CD4-positive, alpha-beta T cell (primary cell): ENCODE measurements around the gene VIPR2. TPM values are rescaled to one million over a fixed set of nuclear protein-coding genes. Genes with fewer than 3 reads are reported as not detected.
"Not testable (repeated sequence)": the region's sequence is repeated elsewhere in the genome, so short reads cannot be mapped to it uniquely, and the experiment has no call there.

Source experiments
- ATAC-seq: fragments of 200-7000 bp; cut with Tn5 transposase; one replicate; pipeline ENCODE4 v1.10.0; 2022; ENCODE audit warnings: mild to moderate bottlenecking; ENCODE audit not compliant: poor library complexity
- CTCF ChIA-PET: fragments of 350-600 bp; sonication (Branson Sonifier 250); formaldehyde crosslinking; loops from one replicate; lab custom pipeline; 2021; ENCODE audit warnings: antibody characterized with exemption, inconsistent platforms; lab: Charles Lee
- POLR2A ChIA-PET: fragments of 350-600 bp; sonication (Branson Sonifier 250); formaldehyde crosslinking; loops from one replicate; lab custom pipeline; 2021; ENCODE audit warnings: antibody characterized with exemption, inconsistent platforms; lab: Charles Lee
- DNase-seq, 14 experiments: peaks; one replicate each; pipeline ENCODE4 v3.0.0-alpha.2; 2013 to 2020; ENCODE audit warnings: mixed read lengths in 2 of 14
- H3K27ac ChIP-seq, 2 donors: one replicate each; pipeline versions ENCODE4 v1.5.1 to v1.7.0; 2013; ENCODE audit warnings: low read length in 2 of 2, low read depth in 1 of 2, mild to moderate bottlenecking in 1 of 2
- H3K27me3 ChIP-seq, 2 experiments: 1 replicate in 1 of 2; 2 replicates in 1 of 2; pipeline versions ENCODE4 v1.6.1 to v1.7.0; 2013; ENCODE audit warnings: low read length in 2 of 2, control low read depth in 1 of 2, mild to moderate bottlenecking in 1 of 2, moderate library complexity in 1 of 2; ENCODE audit not compliant: insufficient read depth in 2 of 2, control insufficient read depth in 1 of 2
- H3K36me3 ChIP-seq: one replicate; pipeline ENCODE4 v1.6.1; 2013; ENCODE audit warnings: low read length, control low read depth; ENCODE audit not compliant: insufficient read depth
- H3K4me1 ChIP-seq: one replicate; pipeline ENCODE4 v1.6.1; 2013; ENCODE audit warnings: low read length, control low read depth; ENCODE audit not compliant: insufficient read depth
- H3K4me3 ChIP-seq: one replicate; pipeline ENCODE4 v1.5.1; 2013; ENCODE audit warnings: mild to moderate bottlenecking, low read length, moderate library complexity
- H3K9me3 ChIP-seq, 2 experiments: 1 replicate in 1 of 2; 2 replicates in 1 of 2; pipeline versions ENCODE4 v1.6.1 to v1.7.0; 2013; ENCODE audit warnings: low read length in 2 of 2, mild to moderate bottlenecking in 2 of 2, control low read depth in 1 of 2, moderate library complexity in 1 of 2; ENCODE audit not compliant: control insufficient read depth in 1 of 2, insufficient read depth in 1 of 2
- H3K27ac Mint-ChIP-seq: one replicate; pipeline ENCODE4 v1.8.0; 2020; ENCODE audit warnings: mixed read lengths
- H3K27me3 Mint-ChIP-seq: one replicate; pipeline ENCODE4 v1.8.0; 2021; ENCODE audit warnings: mixed read lengths
- H3K36me3 Mint-ChIP-seq: one replicate; pipeline ENCODE4 v1.8.0; 2021; ENCODE audit warnings: low read depth, mixed read lengths
- H3K4me1 Mint-ChIP-seq: one replicate; pipeline ENCODE4 v1.8.0; 2021; ENCODE audit warnings: low read depth, mixed read lengths
- H3K4me3 Mint-ChIP-seq: one replicate; pipeline ENCODE4 v1.8.0; 2020; ENCODE audit warnings: mild to moderate bottlenecking, mixed read lengths
- H3K9me3 Mint-ChIP-seq: one replicate; pipeline ENCODE4 v1.8.0; 2020; ENCODE audit warnings: mixed read lengths
- CTCF ChIP-seq: fragments of 200-600 bp; IDR thresholded peaks from one replicate; pipeline ENCODE4 v1.8.0; 2022; ENCODE audit warnings: antibody characterized with exemption, mild to moderate bottlenecking
- intact Hi-C, 2 experiments: fragments of 100-400 bp; cut with DNase I in 1 of 2; cut with micrococcal nuclease in 1 of 2; formaldehyde crosslinking; loops; one replicate each; pipeline versions ENCODE4 v1.15.1 to v1.9.0; 2023 to 2025; cut with DNase I, micrococcal nuclease
- total RNA-seq, 174 experiments: library from RNA in 2 of 174; stranded (reverse) in 2 of 174; gene quantifications; one replicate each; pipeline ENCODE4 v1.2.3 and lab custom pipeline; 2021 to 2026

Gene VIPR2
- total RNA-seq, 2 experiments from 2014 or later: 0.59 to 0.80 TPM

- intact Hi-C loops: no loop called here
- CTCF ChIA-PET: no interaction called here
- H3K27me3 Mint-ChIP-seq: no peaks in the 10 kb centered on the region
- POLR2A ChIA-PET: no interaction called here
- H3K9me3 ChIP-seq: peaks cover 0 to 8% of the 10 kb centered on the region in 2 experiments
- H3K27ac Mint-ChIP-seq: no peak overlapping the region
- H3K4me1 Mint-ChIP-seq: peaks cover 5% of the 10 kb centered on the region
- no peaks in the 10 kb centered on the region for H3K27me3 ChIP-seq
- H3K4me3 Mint-ChIP-seq: no peak overlapping the region
- no peak for ATAC-seq
- no peaks in the 10 kb centered on the region for H3K36me3 ChIP-seq
- no peaks in the 10 kb centered on the region for H3K9me3 Mint-ChIP-seq
- peak in 1 of 14 experiments; percentile 20 for DNase-seq
- no peak overlapping the region for H3K4me3 ChIP-seq
- H3K4me1 ChIP-seq: no peaks in the 10 kb centered on the region
- H3K36me3 Mint-ChIP-seq: no peaks in the 10 kb centered on the region
- no peak for TF ChIP-seq CTCF
- H3K27ac ChIP-seq: no peak overlapping the region
Observed at GRCh38 chr7:159083698-159084068, 61.0 kb downstream of the VIPR2 start.

GRCh38 chr7:159083001-159083697, 61.5 kb downstream of the VIPR2 start:
- no peak overlapping the region for H3K27ac ChIP-seq
- no peaks in the 10 kb centered on the region for H3K4me1 ChIP-seq
- H3K9me3 ChIP-seq: peaks cover 0 to 8% of the 10 kb centered on the region in 2 experiments
- Mint-ChIP-seq H3K27me3 (no peaks in the 10 kb centered on the region), H3K4me3 (no peak overlapping the region), H3K36me3 (no peaks in the 10 kb centered on the region), H3K9me3 (no peaks in the 10 kb centered on the region), H3K27ac (no peak overlapping the region), H3K4me1 (peaks cover 9% of the 10 kb centered on the region)
- no peaks in the 10 kb centered on the region for H3K36me3 ChIP-seq
- peak in 1 of 14 experiments; percentile 8 for DNase-seq
- intact Hi-C loops: no loop called here
- POLR2A ChIA-PET: no interaction called here
- no peaks in the 10 kb centered on the region for H3K27me3 ChIP-seq
- no peak for ATAC-seq
- no peak overlapping the region for H3K4me3 ChIP-seq
- no peak for TF ChIP-seq CTCF
- CTCF ChIA-PET: no interaction called here

- H3K4me3 ChIP-seq, H3K27me3 ChIP-seq, H3K36me3 Mint-ChIP-seq, H3K36me3 ChIP-seq, H3K4me3 Mint-ChIP-seq, intact Hi-C loops, ATAC-seq, H3K27me3 Mint-ChIP-seq, CTCF ChIA-PET, H3K27ac ChIP-seq, H3K27ac Mint-ChIP-seq, POLR2A ChIA-PET, H3K4me1 ChIP-seq, H3K9me3 Mint-ChIP-seq, DNase-seq, H3K9me3 ChIP-seq: not testable (repeated sequence)
- H3K4me1 Mint-ChIP-seq: peaks cover 16% of the 10 kb centered on the region
Observed at GRCh38 chr7:159082075-159082474, 62.6 kb downstream of the VIPR2 start.

- H3K4me1 ChIP-seq: no peaks in the 10 kb centered on the region
- no peak overlapping the region for H3K4me3 ChIP-seq
- DNase-seq (no peak), ATAC-seq (no peak)
- peaks cover 0 to under 1% of the 10 kb centered on the region in 2 experiments for H3K9me3 ChIP-seq
- H3K36me3 Mint-ChIP-seq: no peaks in the 10 kb centered on the region
- no peaks in the 10 kb centered on the region for H3K36me3 ChIP-seq
- POLR2A ChIA-PET: interaction anchor here (0.6 kb wide), 1 partner anchor 554 kb away, joined by 6 read pairs; no protein-coding TSS in a partner anchor
- intact Hi-C loops: no loop called here
- CTCF ChIA-PET: no interaction called here
- no peaks in the 10 kb centered on the region for H3K27me3 ChIP-seq
- H3K4me1 Mint-ChIP-seq: peaks cover 11% of the 10 kb centered on the region
- H3K27ac ChIP-seq: no peak overlapping the region
- H3K9me3 Mint-ChIP-seq: no peaks in the 10 kb centered on the region
- no peak for TF ChIP-seq CTCF
- no peaks in the 10 kb centered on the region for H3K27me3 Mint-ChIP-seq
- H3K4me3 Mint-ChIP-seq: no peak overlapping the region
- H3K27ac Mint-ChIP-seq: no peak overlapping the region
Observed at GRCh38 chr7:159078911-159079270, 65.8 kb downstream of the VIPR2 start.
